Osteoblast (primary cell): ENCODE results near the gene CACNA1E. TPM values are rescaled to one million over a fixed set of nuclear protein-coding genes. Genes with fewer than 3 reads are reported as not detected.

Experiments used
- DNase-seq: peaks from one replicate; pipeline ENCODE4 v3.0.0; 2011; ENCODE audit warnings: low spot score, mixed read lengths; ENCODE audit not compliant: insufficient read length; ENCODE audit errors: missing footprints
- H2AFZ ChIP-seq: 2 replicates; pipeline ENCODE4 v1.6.0; 2011; ENCODE audit warnings: mild to moderate bottlenecking, low read length
- H3K27ac ChIP-seq: 2 replicates; pipeline ENCODE4 v1.5.1; 2011; ENCODE audit warnings: mild to moderate bottlenecking, low read depth, low read length, moderate library complexity
- H3K27me3 ChIP-seq: 2 replicates; pipeline ENCODE4 v1.6.0; 2012; ENCODE audit warnings: mild to moderate bottlenecking, control low read depth, inconsistent platforms, low read length, moderate library complexity; ENCODE audit not compliant: insufficient read depth
- H3K36me3 ChIP-seq: 2 replicates; pipeline ENCODE4 v1.5.1; 2011; ENCODE audit warnings: mild to moderate bottlenecking, low read length, control low read depth, moderate library complexity; ENCODE audit not compliant: insufficient read depth
- H3K4me1 ChIP-seq: 2 replicates; pipeline ENCODE4 v1.5.1; 2011; ENCODE audit warnings: mild to moderate bottlenecking, low read length, control low read depth, moderate library complexity; ENCODE audit not compliant: insufficient read depth
- H3K4me2 ChIP-seq: 2 replicates; pipeline ENCODE4 v1.6.0; 2011; ENCODE audit warnings: mild to moderate bottlenecking, low read length; ENCODE audit not compliant: insufficient read depth
- H3K4me3 ChIP-seq: fragments of 200-600 bp; sonication (generic); 3 replicates; pipeline ENCODE4 v1.5.1; 2012; ENCODE audit warnings: mild to moderate bottlenecking, low read length, inconsistent platforms; ENCODE audit not compliant: insufficient read depth
- H3K79me2 ChIP-seq: 2 replicates; pipeline ENCODE4 v1.6.0; 2012; ENCODE audit warnings: mild to moderate bottlenecking, low read length, control low read depth, inconsistent platforms; ENCODE audit not compliant: insufficient read depth
- H3K9me3 ChIP-seq: 2 replicates; pipeline ENCODE4 v1.5.1; 2011; ENCODE audit warnings: low read depth, low read length, control low read depth
- H4K20me1 ChIP-seq: 2 replicates; pipeline ENCODE4 v1.6.0; 2012; ENCODE audit warnings: mild to moderate bottlenecking, low read length, control low read depth; ENCODE audit not compliant: insufficient read depth
- CTCF ChIP-seq: IDR thresholded peaks from 2 replicates; pipeline ENCODE4 v1.5.1; 2011; ENCODE audit warnings: mild to moderate bottlenecking, low read depth, low read length, moderate library complexity; ENCODE audit errors: extremely low read depth
- total RNA-seq: library from RNA; depleted of rRNA; stranded (reverse); fragments of >200 nt; gene quantifications from 2 replicates; pipeline ENCODE4 v1.2.3, GENCODE V29; 2012

Gene CACNA1E
- total RNA-seq, 1 donor: under 0.01 TPM

- Histone ChIP-seq H4K20me1 (no peaks in the 10 kb centered on the region), H3K79me2 (no peaks in the 10 kb centered on the region), H2AFZ (no peak overlapping the region), H3K4me3 (no peak overlapping the region), H3K9me3 (no peaks in the 10 kb centered on the region), H3K4me1 (no peaks in the 10 kb centered on the region), H3K4me2 (no peak overlapping the region), H3K36me3 (no peaks in the 10 kb centered on the region), H3K27ac (no peak overlapping the region), H3K27me3 (no peaks in the 10 kb centered on the region)
- TF ChIP-seq CTCF: no peak
- DNase-seq: no peak
These were observed 253.7 kb downstream of the CACNA1E start for GRCh38 chr1:181737056-181737455.

DNA sequence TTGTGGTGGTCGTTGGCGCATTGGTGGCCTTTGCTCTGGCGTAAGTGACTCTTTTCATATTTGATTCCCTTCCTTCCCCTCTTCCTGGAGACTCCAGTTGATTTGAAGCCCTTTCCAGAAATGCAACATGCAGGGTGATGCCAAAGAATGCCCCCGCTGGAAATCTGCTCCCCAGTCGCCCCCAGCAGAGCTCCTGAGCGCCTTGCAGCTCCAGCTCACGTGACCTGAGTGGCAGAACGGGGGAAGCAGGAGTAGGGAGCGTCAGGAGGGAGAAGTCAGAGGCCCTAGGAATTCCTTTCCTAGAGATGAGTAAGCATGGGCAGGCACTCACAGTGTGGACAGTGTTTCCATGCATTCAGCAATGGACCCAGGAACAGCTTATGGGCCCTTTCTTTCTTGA, 255.9 kb downstream of the CACNA1E start:
- no peaks in the 10 kb centered on the region for H3K27me3 ChIP-seq
- no peak for DNase-seq
- H3K4me3 ChIP-seq: no peak overlapping the region
- no peak for TF ChIP-seq CTCF
- H4K20me1 ChIP-seq: no peaks in the 10 kb centered on the region
- no peaks in the 10 kb centered on the region for H3K79me2 ChIP-seq
- H3K36me3 ChIP-seq: no peaks in the 10 kb centered on the region
- no peaks in the 10 kb centered on the region for H3K4me1 ChIP-seq
- no peak overlapping the region for H2AFZ ChIP-seq
- no peak overlapping the region for H3K27ac ChIP-seq
- no peak overlapping the region for H3K4me2 ChIP-seq
- no peaks in the 10 kb centered on the region for H3K9me3 ChIP-seq

DNA sequence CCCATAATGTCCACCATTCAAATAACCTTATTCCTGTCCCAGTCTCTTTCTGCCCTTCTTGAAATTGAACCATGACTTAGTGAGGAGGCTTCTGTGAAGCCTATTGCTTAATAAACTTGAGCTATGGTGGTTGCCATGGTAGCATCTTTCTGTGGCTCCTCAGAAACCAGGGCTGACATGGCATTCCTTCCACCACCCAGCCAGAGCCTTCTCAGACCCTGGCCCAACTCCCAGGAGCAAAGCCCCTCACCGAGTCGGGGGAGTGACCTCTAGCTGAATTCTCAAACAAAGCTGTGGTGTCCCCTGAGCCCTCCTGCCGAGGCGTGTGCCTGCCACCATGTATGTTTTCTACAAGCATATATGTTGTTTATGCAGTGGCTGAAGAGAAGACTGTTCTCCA, 259.1 kb downstream of the CACNA1E start:
- H2AFZ ChIP-seq: no peak overlapping the region
- H3K79me2 ChIP-seq: no peaks in the 10 kb centered on the region
- no peak overlapping the region for H3K4me3 ChIP-seq
- no peak overlapping the region for H3K4me2 ChIP-seq
- no peaks in the 10 kb centered on the region for H4K20me1 ChIP-seq
- H3K27ac ChIP-seq: no peak overlapping the region
- no peaks in the 10 kb centered on the region for H3K27me3 ChIP-seq
- TF ChIP-seq CTCF: no peak
- no peaks in the 10 kb centered on the region for H3K9me3 ChIP-seq
- no peaks in the 10 kb centered on the region for H3K36me3 ChIP-seq
- DNase-seq: no peak
- no peaks in the 10 kb centered on the region for H3K4me1 ChIP-seq

DNA sequence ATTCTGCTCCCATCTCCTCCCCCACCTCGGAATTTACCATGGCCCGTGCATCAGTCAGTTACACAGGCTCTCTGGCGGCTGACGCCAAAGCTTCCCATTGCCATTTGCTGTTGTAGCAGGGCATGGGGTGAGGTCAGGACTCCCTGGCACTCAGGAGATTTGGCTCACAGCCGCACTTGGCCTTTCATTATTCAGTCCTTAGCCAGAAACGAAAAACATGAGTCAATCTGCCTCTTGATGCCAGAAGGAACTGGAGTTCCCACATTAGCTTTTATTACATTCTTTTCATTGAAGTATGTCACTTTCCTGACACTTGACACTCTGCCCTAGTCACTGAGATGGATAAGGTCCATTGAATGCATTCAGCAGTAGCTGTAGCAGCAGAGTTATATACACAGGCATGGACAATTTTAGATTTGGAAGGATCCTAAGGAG, 260.6 kb downstream of the CACNA1E start:
- DNase-seq: no peak
- Histone ChIP-seq H3K27ac (no peak overlapping the region), H3K36me3 (no peaks in the 10 kb centered on the region)

More for the DNA sequence above, 260.6 kb downstream of the CACNA1E start:
- Histone ChIP-seq H3K9me3 (no peaks in the 10 kb centered on the region), H4K20me1 (no peaks in the 10 kb centered on the region), H3K4me3 (no peak overlapping the region), H3K4me1 (no peaks in the 10 kb centered on the region), H2AFZ (no peak overlapping the region), H3K4me2 (no peak overlapping the region), H3K27me3 (no peaks in the 10 kb centered on the region), H3K79me2 (no peaks in the 10 kb centered on the region)
- no peak for TF ChIP-seq CTCF
